ENCODE results near the gene HOMER3.
"Not testable (repeated sequence)": the region's sequence is repeated elsewhere in the genome, so short reads cannot be mapped to it uniquely, and the experiment has no call there.

Gene HOMER3

GRCh38 chr19:18952364-18953003 is 11.5 kb upstream of the HOMER3 start:
- not testable (repeated sequence) for DNase-seq

- no peak for DNase-seq
Observed at GRCh38 chr19:18951721-18952281, 10.8 kb upstream of the HOMER3 start.

- DNase-seq: no peak
Observed at GRCh38 chr19:18949858-18950257, 8.8 kb upstream of the HOMER3 start.

- no peak for DNase-seq
Observed at GRCh38 chr19:18948976-18949356, 7.9 kb upstream of the HOMER3 start.

- DNase-seq: no peak
Observed at GRCh38 chr19:18948075-18948975, 7.3 kb upstream of the HOMER3 start.

- no peak for DNase-seq
Observed at GRCh38 chr19:18946918-18947317, 5.9 kb upstream of the HOMER3 start.

GRCh38 chr19:18946335-18946734 is 5.3 kb upstream of the HOMER3 start:
- no peak for DNase-seq

GRCh38 chr19:18945297-18945696 is 4.3 kb upstream of the HOMER3 start:
- no peak for DNase-seq

- no peak for DNase-seq
Observed at GRCh38 chr19:18943465-18943864, 2.4 kb upstream of the HOMER3 start.

GRCh38 chr19:18942692-18943091 is 1.7 kb upstream of the HOMER3 start:
- DNase-seq: no peak

GRCh38 chr19:18941628-18942354 is 774 bp upstream of the HOMER3 start:
- DNase-seq: no peak

- DNase-seq: no peak
Observed at GRCh38 chr19:18939922-18940768, 872 bp downstream of the HOMER3 start.

- no peak for DNase-seq
Observed at GRCh38 chr19:18939163-18939562, 1.9 kb downstream of the HOMER3 start.

- DNase-seq: no peak
Observed at GRCh38 chr19:18933297-18933696, 7.7 kb downstream of the HOMER3 start.

GRCh38 chr19:18932216-18932841 is 8.7 kb downstream of the HOMER3 start:
- peak; percentile 79 for DNase-seq

GRCh38 chr19:18931316-18932162 is 9.5 kb downstream of the HOMER3 start:
- no peak for DNase-seq

- DNase-seq: no peak
Observed at GRCh38 chr19:18929311-18929710, 11.7 kb downstream of the HOMER3 start.

GRCh38 chr19:18928018-18928805 is 12.8 kb downstream of the HOMER3 start:
- no peak for DNase-seq

- DNase-seq: no peak
Observed at GRCh38 chr19:18924684-18925213, 16.3 kb downstream of the HOMER3 start.

All from activated CD8-positive, alpha-beta memory T cell treated with anti-CD3 and anti-CD28 coated beads, Interleukin-2, amount 50 U/mL, for 4 hours (primary cell).